ENCODE measurements around the gene RBM34.
A peak's percentile ranks its signal among the peaks of the same experiment; 100 is the strongest.

Gene RBM34

GRCh38 chr1:235129774-235130570, 31.1 kb downstream of the RBM34 start:
- no peaks in the 10 kb centered on the region for H3K9me3 ChIP-seq (ENCODE audit: low read depth, low read length)
- no peak overlapping the region for H3K9ac ChIP-seq (ENCODE audit: insufficient read length)
- no peak overlapping the region for H3K4me3 ChIP-seq
- H3K36me3 ChIP-seq (ENCODE audit: insufficient read depth, low read length), result peaks cover 44% of the 10 kb centered on the region
- 0 out of 2 replicates have a peak overlapping the region, but pooled peaks have one; percentile 31 for H3K27ac ChIP-seq
- TF ChIP-seq EZH2 (IDR thresholded peaks at IDR 0.05), result no peak
- DNase-seq (ENCODE audit: low read depth, low spot score), result no peak

DNA sequence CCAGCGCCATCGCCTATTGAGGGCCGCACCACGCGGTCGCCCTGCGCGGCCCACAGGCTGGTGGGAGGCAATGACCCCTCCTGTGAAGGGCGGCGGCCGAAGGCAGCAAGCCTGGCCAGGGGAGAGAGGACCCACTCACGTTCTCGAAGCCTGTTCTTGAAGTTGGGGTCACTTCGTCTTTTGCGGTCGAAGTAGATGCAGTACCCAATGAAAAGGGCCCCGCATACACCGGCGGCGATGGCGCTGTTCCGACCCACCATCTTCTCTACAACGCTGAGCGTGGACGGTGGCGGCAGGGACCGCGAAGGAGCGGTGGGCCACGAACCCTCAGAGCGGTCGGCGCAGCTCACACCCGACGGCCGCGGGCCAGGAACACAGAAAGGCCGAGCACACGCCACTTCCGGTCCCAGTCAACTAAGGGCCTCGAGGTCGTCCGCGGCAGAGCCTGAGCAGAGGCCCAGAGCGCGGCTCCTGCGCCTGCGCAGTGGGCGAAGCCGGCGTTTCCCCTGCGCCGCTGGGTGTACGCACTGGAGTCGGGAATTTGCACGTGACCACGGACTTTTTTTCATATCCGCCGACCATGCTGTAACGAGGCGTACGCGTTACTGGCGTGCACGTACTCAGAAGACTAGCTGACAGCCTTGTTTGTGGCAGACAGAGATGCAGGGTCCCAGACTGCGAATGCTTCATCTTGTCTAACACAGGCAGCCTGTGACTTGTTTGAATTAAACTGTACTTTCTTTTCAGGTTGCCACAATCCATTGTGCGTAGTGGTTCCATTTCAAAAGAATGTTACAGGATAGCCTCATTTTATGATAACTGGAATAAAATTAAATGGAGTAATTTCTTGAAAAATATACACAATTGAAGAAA, 32.4 kb downstream of the RBM34 start, which contains the start of gene TOMM20:
Gene TOMM20 (minus strand): TSS at position 382 of the 873 bp plus-strand sequence. CDS start 122 bp downstream, at position 260.
- H3K4me3 ChIP-seq, result peak within 1 kb of the TSS; percentile 100
- DNase-seq (ENCODE audit: low read depth, low spot score), result peak; percentile 83
- H3K27ac ChIP-seq, result peak within 1 kb of the TSS; percentile 84
- H3K36me3 ChIP-seq (ENCODE audit: insufficient read depth, low read length), result peaks cover 52% of the 10 kb centered on the region
- TF ChIP-seq FOXP2 (optimal IDR thresholded peaks at IDR 0.05; ENCODE audit: control extremely low read depth, extremely low read length, insufficient read depth) (no peak), EZH2 (IDR thresholded peaks at IDR 0.05) (no peak), POLR2AphosphoS5 (IDR thresholded peaks at IDR 0.05; ENCODE audit: borderline replicate concordance, low read depth, low read length) (peak; percentile 97)
- peak within 1 kb of the TSS; percentile 99 for H3K9ac ChIP-seq (ENCODE audit: insufficient read length)
- no peaks in the 10 kb centered on the region for H3K9me3 ChIP-seq (ENCODE audit: low read depth, low read length)

DNA sequence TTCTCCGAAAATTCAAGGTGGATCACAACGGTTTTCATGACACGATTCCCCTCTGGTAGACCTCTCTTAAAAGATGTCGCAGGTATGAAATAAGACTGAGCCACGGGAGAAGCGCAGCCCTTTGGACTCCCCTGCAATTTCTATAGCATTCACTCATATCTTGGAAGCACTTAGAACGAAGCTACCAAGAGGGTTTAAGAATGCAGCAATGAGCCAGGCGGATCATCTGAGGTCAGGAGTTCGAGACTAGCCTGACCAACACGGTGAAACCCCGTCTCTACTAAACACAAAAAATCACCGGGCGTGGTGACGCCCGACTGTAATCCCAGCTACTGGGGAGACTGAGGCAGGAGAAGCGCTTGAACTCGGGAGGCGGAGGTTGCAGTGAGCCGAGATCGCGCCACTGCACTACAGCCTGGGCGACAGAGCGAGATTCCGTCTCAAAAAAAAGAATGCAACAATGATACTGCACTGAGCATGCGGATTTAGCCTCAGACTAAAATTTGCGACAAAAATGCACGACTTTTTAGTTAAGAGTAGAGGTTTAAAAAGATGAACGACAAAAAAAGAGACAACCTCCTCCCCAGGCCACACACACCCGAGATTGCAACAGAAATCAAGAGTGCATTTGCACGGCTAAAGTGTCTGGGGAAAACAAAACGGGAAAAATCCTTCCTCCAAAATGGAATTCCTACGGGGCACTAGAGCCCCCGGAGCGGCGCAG, 33.2 kb downstream of the RBM34 start:
- peak overlapping the region; percentile 84 for H3K27ac ChIP-seq
- no peaks in the 10 kb centered on the region for H3K9me3 ChIP-seq (ENCODE audit: low read depth, low read length)
- H3K4me3 ChIP-seq, result peak overlapping the region; percentile 100
- DNase-seq (ENCODE audit: low read depth, low spot score), result no peak
- H3K36me3 ChIP-seq (ENCODE audit: insufficient read depth, low read length), result peaks cover 53% of the 10 kb centered on the region
- peak overlapping the region; percentile 99 for H3K9ac ChIP-seq (ENCODE audit: insufficient read length)
- TF ChIP-seq EZH2 (IDR thresholded peaks at IDR 0.05), result no peak
- no peak for TF ChIP-seq POLR2AphosphoS5 (IDR thresholded peaks at IDR 0.05; ENCODE audit: borderline replicate concordance, low read depth, low read length)
- no peak for TF ChIP-seq FOXP2 (optimal IDR thresholded peaks at IDR 0.05; ENCODE audit: control extremely low read depth, extremely low read length, insufficient read depth)

- Histone ChIP-seq H3K9me3 (ENCODE audit: low read depth, low read length) (no peaks in the 10 kb centered on the region), H3K4me3 (peak overlapping the region; percentile 100), H3K36me3 (ENCODE audit: insufficient read depth, low read length) (peaks cover 53% of the 10 kb centered on the region), H3K27ac (peak overlapping the region; percentile 36; the same call in 1 of the 2 replicates), H3K9ac (ENCODE audit: insufficient read length) (peak overlapping the region; percentile 99)
- DNase-seq (ENCODE audit: low read depth, low spot score), result no peak
- TF ChIP-seq EZH2 (IDR thresholded peaks at IDR 0.05) (no peak), FOXP2 (optimal IDR thresholded peaks at IDR 0.05; ENCODE audit: control extremely low read depth, extremely low read length, insufficient read depth) (no peak), POLR2AphosphoS5 (IDR thresholded peaks at IDR 0.05; ENCODE audit: borderline replicate concordance, low read depth, low read length) (no peak)
Measured at GRCh38 chr1:235127203-235127602, 33.8 kb downstream of the RBM34 start.

- Histone ChIP-seq H3K9me3 (ENCODE audit: low read depth, low read length) (no peaks in the 10 kb centered on the region), H3K9ac (ENCODE audit: insufficient read length) (no peak overlapping the region), H3K27ac (no peak overlapping the region), H3K4me3 (no peak overlapping the region), H3K36me3 (ENCODE audit: insufficient read depth, low read length) (peaks cover 72% of the 10 kb centered on the region)
- no peak for TF ChIP-seq FOXP2 (optimal IDR thresholded peaks at IDR 0.05; ENCODE audit: control extremely low read depth, extremely low read length, insufficient read depth)
- TF ChIP-seq POLR2AphosphoS5 (IDR thresholded peaks at IDR 0.05; ENCODE audit: borderline replicate concordance, low read depth, low read length), result no peak
- no peak for TF ChIP-seq EZH2 (IDR thresholded peaks at IDR 0.05)
- DNase-seq (ENCODE audit: low read depth, low spot score), result no peak
Measured at GRCh38 chr1:235124665-235125064, 36.4 kb downstream of the RBM34 start.

DNA sequence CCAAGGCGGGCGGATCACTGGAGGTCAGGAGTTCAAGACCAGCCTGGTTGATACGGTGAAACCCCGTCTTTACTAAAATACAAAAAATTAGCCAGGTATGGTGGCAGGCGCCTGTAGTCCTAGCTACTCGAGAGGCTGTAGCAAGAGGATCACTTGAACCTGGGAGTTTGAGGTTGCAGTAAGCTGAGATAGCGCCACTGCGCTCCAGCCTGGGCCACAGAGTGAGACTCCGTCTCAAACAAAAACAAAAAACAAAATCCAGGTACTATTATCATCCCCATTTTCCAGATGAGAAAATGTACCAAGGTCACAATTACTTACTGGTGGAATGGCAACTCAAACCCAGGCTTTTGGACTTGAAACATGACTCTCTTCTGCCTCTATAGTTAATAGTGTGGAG, 36.9 kb downstream of the RBM34 start:
- no peak for DNase-seq (ENCODE audit: low read depth, low spot score)
- H3K9ac ChIP-seq (ENCODE audit: insufficient read length), result no peak overlapping the region
- H3K4me3 ChIP-seq, result no peak overlapping the region
- no peaks in the 10 kb centered on the region for H3K9me3 ChIP-seq (ENCODE audit: low read depth, low read length)
- TF ChIP-seq EZH2 (IDR thresholded peaks at IDR 0.05) (no peak), FOXP2 (optimal IDR thresholded peaks at IDR 0.05; ENCODE audit: control extremely low read depth, extremely low read length, insufficient read depth) (no peak), POLR2AphosphoS5 (IDR thresholded peaks at IDR 0.05; ENCODE audit: borderline replicate concordance, low read depth, low read length) (no peak)
- no peak overlapping the region for H3K27ac ChIP-seq
- H3K36me3 ChIP-seq (ENCODE audit: insufficient read depth, low read length), result peaks cover 78% of the 10 kb centered on the region

GRCh38 chr1:235122348-235122747, 38.7 kb downstream of the RBM34 start:
- Histone ChIP-seq H3K9ac (ENCODE audit: insufficient read length) (no peak overlapping the region), H3K36me3 (ENCODE audit: insufficient read depth, low read length) (peaks cover 91% of the 10 kb centered on the region), H3K27ac (no peak overlapping the region), H3K9me3 (ENCODE audit: low read depth, low read length) (no peaks in the 10 kb centered on the region), H3K4me3 (no peak overlapping the region)
- DNase-seq (ENCODE audit: low read depth, low spot score), result no peak
- TF ChIP-seq FOXP2 (optimal IDR thresholded peaks at IDR 0.05; ENCODE audit: control extremely low read depth, extremely low read length, insufficient read depth) (no peak), POLR2AphosphoS5 (IDR thresholded peaks at IDR 0.05; ENCODE audit: borderline replicate concordance, low read depth, low read length) (no peak), EZH2 (IDR thresholded peaks at IDR 0.05) (no peak)

Data from SK-N-MC (cell line).